K562 (cell line): ENCODE results near the gene UNKL. TPM values are rescaled to one million over a fixed set of nuclear protein-coding genes. Genes with fewer than 3 reads are reported as not detected.
A peak's percentile ranks its signal among the peaks of the same experiment; 100 is the strongest.

Experiments
- ATAC-seq: fragments of 200-7000 bp; cut with Tn5 transposase; 3 replicates; pipeline ENCODE4 v1.9.1; 2020; ENCODE audit warnings: moderate library complexity
- BruUV-seq: library from RNA; stranded (reverse); fragments of 400-500 nt; replicated peaks from 2 replicates; lab custom pipeline; 2021; lab: Mats Ljungman, UMichigan
- CTCF ChIA-PET: fragments of 300-600 bp; formaldehyde crosslinking; extraction: SDS; loops from one replicate; lab custom pipeline; 2021; ENCODE audit warnings: low intra/inter-chr PET ratio; lab: Yijun Ruan, JAX
- POLR2A ChIA-PET: fragments of 300-600, 350-650 bp; sonication (Branson Sonifier 250); formaldehyde crosslinking; extraction: SDS; loops from one replicate; lab custom pipeline; 2021; ENCODE audit warnings: antibody characterized with exemption, inconsistent platforms; lab: Yijun Ruan, JAX
- DNase-seq, 4 experiments: peaks; one replicate each; pipeline versions ENCODE4 v3.0.0 to v3.0.0-alpha.2; 2011 to 2018; ENCODE audit warnings: low spot score in 3 of 4, mixed read lengths in 3 of 4; ENCODE audit errors: extremely low read depth in 1 of 4
- FAIRE-seq: peaks from 2 replicates; lab custom pipeline; 2011; peaks lifted over from hg19 to GRCh38; lab: Jason Lieb, UNC
- H2AFZ ChIP-seq: 2 replicates; pipeline ENCODE4 v1.6.0; 2011; ENCODE audit warnings: low read depth, low read length, control low read depth, inconsistent platforms
- H3K27ac ChIP-seq: fragments of 200-600 bp; 3 replicates; pipeline ENCODE4 v1.8.0; 2011; ENCODE audit warnings: low read depth, mild to moderate bottlenecking, control low read depth, inconsistent platforms, low read length, moderate library complexity, mixed read lengths; ENCODE audit errors: extremely low read depth
- H3K27me3 ChIP-seq, 2 experiments: fragments of 300-600 bp in 1 of 2; 2 replicates in 1 of 2; 3 replicates in 1 of 2; pipeline versions ENCODE4 v1.6.0 to v1.8.0; 2011; ENCODE audit warnings: inconsistent platforms in 2 of 2, low read length in 2 of 2, mild to moderate bottlenecking in 1 of 2, mixed read lengths in 1 of 2, moderate library complexity in 1 of 2; ENCODE audit not compliant: control insufficient read depth in 2 of 2, insufficient read depth in 2 of 2
- H3K36me3 ChIP-seq: fragments of 300-600 bp; 3 replicates; pipeline ENCODE4 v1.8.0; 2011; ENCODE audit warnings: mild to moderate bottlenecking, low read length, inconsistent platforms; ENCODE audit not compliant: control insufficient read depth, insufficient read depth
- H3K4me1 ChIP-seq, 2 experiments: fragments of 200-600 bp in 1 of 2; replicated peaks in 1 of 2; 2 replicates in 1 of 2; 3 replicates in 1 of 2; pipeline versions ENCODE4 v1.5.1 to v1.8.0; 2011; ENCODE audit warnings: inconsistent platforms in 2 of 2, low read length in 2 of 2, mild to moderate bottlenecking in 1 of 2, mixed read lengths in 1 of 2, moderate library complexity in 1 of 2; ENCODE audit not compliant: control insufficient read depth in 2 of 2, insufficient read depth in 2 of 2
- H3K4me2 ChIP-seq: 2 replicates; pipeline ENCODE4 v1.6.1; 2011; ENCODE audit warnings: low read length, control low read depth, inconsistent platforms, mixed read lengths; ENCODE audit not compliant: insufficient read depth
- H3K4me3 ChIP-seq: fragments of 200-600 bp; sonication (generic), shearing (Covaris generic); 2 replicates; pipeline ENCODE4 v1.5.1; 2016; ENCODE audit warnings: control low read depth, inconsistent platforms
- H3K79me2 ChIP-seq: fragments of 200-600 bp; 3 replicates; pipeline ENCODE4 v1.8.0; 2011; ENCODE audit warnings: low read length, inconsistent platforms; ENCODE audit not compliant: control insufficient read depth, insufficient read depth
- H3K9ac ChIP-seq, 2 experiments: 2 replicates each; pipeline versions ENCODE4 v1.6.0 to v1.6.1; 2011; ENCODE audit warnings: low read depth in 2 of 2, low read length in 2 of 2, control low read depth in 1 of 2, inconsistent platforms in 1 of 2, mild to moderate bottlenecking in 1 of 2, mixed read lengths in 1 of 2; ENCODE audit not compliant: insufficient read depth in 1 of 2
- H3K9me1 ChIP-seq: one replicate; pipeline ENCODE4 v1.6.0; 2011; ENCODE audit warnings: inconsistent platforms, mild to moderate bottlenecking, low read length, moderate library complexity; ENCODE audit not compliant: control insufficient read depth, insufficient read depth
- H3K9me3 ChIP-seq: replicated peaks from 2 replicates; pipeline ENCODE4 v1.5.1; 2011; ENCODE audit warnings: low read depth, low read length, inconsistent platforms; ENCODE audit not compliant: control insufficient read depth, insufficient read depth
- H4K20me1 ChIP-seq: replicated peaks from 2 replicates; pipeline ENCODE4 v1.6.1; 2011; ENCODE audit warnings: low read length, inconsistent platforms, mixed read lengths; ENCODE audit not compliant: control insufficient read depth, insufficient read depth
- ATF1 ChIP-seq, 2 experiments: fragments of 450-650 bp in 1 of 2; IDR thresholded peaks; 2 replicates each; pipeline ENCODE4 v1.6.1; 2016; ENCODE audit warnings: missing compliant biosample characterization in 1 of 2, missing genetic modification characterization in 1 of 2
- CAMTA2 ChIP-seq: fragments of 250-450 bp; sonication (Bioruptor Pico); conservative IDR thresholded peaks from 2 replicates; pipeline ENCODE4 v1.5.1; 2022
- CCAR2 ChIP-seq: fragments of 200-400 bp; formaldehyde crosslinking; IDR thresholded peaks from 2 replicates; pipeline ENCODE4 v1.6.1; 2017; ENCODE audit warnings: mild to moderate bottlenecking, low read depth, low read length
- DPF2 ChIP-seq: fragments of 450-650 bp; IDR thresholded peaks from 2 replicates; pipeline ENCODE4 v1.6.1; 2016
- FOXM1 ChIP-seq, 2 experiments: fragments of 450-650 bp in 1 of 2; sonication (generic) in 1 of 2; formaldehyde crosslinking in 1 of 2; IDR thresholded peaks; 2 replicates each; pipeline versions ENCODE4 v1.6.1 to v1.9.0; 2017 to 2022; ENCODE audit warnings: low read depth in 2 of 2, mild to moderate bottlenecking in 2 of 2, missing genetic modification reagents in 1 of 2, moderate library complexity in 1 of 2
- FOXO4 ChIP-seq: fragments of 450-650 bp; formaldehyde crosslinking; IDR thresholded peaks from 2 replicates; pipeline ENCODE4 v1.4.0; 2020; ENCODE audit warnings: mild to moderate bottlenecking, moderate library complexity
- HOMEZ ChIP-seq: fragments of 250-450 bp; sonication (Bioruptor Pico); IDR thresholded peaks from 2 replicates; pipeline ENCODE4 v1.4.0; 2020; ENCODE audit warnings: mild to moderate bottlenecking, moderate library complexity
- PRMT5 ChIP-seq: sonication (generic); formaldehyde crosslinking; IDR thresholded peaks from 2 replicates; pipeline ENCODE4 v1.5.0; 2020; ENCODE audit warnings: missing genetic modification reagents
- RB1 ChIP-seq: fragments of 450-650 bp; IDR thresholded peaks from 2 replicates; pipeline ENCODE4 v1.6.1; 2017; ENCODE audit warnings: low read depth, mild to moderate bottlenecking
- RBM17 ChIP-seq: fragments of 200-400 bp; formaldehyde crosslinking; IDR thresholded peaks from 2 replicates; pipeline ENCODE4 v1.6.1; 2017; ENCODE audit warnings: low read depth, mild to moderate bottlenecking, low read length, borderline replicate concordance
- SUPT5H ChIP-seq: fragments of 450-650 bp; IDR thresholded peaks from 2 replicates; pipeline ENCODE4 v1.6.1; 2016
- TCFL5 ChIP-seq: fragments of 250-450 bp; sonication (Bioruptor Pico); conservative IDR thresholded peaks from 2 replicates; pipeline ENCODE4 v1.6.1; 2021; ENCODE audit warnings: mild to moderate bottlenecking, moderate library complexity, matching md5 sums
- U2AF2 ChIP-seq: fragments of 200-400 bp; formaldehyde crosslinking; optimal IDR thresholded peaks from 2 replicates; pipeline ENCODE3; 2017; ENCODE audit warnings: low read depth, mild to moderate bottlenecking, low read length
- WGBS: fragments of 100-300 bp; shearing (Covaris generic); methylation state at CpG from one replicate; pipeline ENCODE4 v1.1.6; 2016; ENCODE audit warnings: low coverage, mixed read lengths; ENCODE audit not compliant: insufficient coverage; ENCODE audit errors: missing lambda C conversion rate; 5-methylcytosine and 5-hydroxymethylcytosine counted together
- in situ Hi-C: fragments of 300-500 bp; cut with MboI; formaldehyde crosslinking; loops from 4 replicates; pipeline ENCODE4 v1.15.0; 2018; ENCODE audit warnings: inconsistent platforms, mixed read lengths
- intact Hi-C: fragments of 100-400 bp; cut with micrococcal nuclease; formaldehyde crosslinking; loops from 2 replicates; pipeline ENCODE4 v1.14.2; 2022
- polyA plus RNA-seq, 8 experiments: library from polyadenylated mRNA; depleted of rRNA in 4 of 8; stranded (reverse) in 5 of 8; unstranded in 3 of 8; fragments of >200 nt; fragmentation: Nextera tagmentation in 2 of 8; fragmentation: Illumina TruSeq in 1 of 8; extraction: Ambion mirVana in 2 of 8; extraction: Trizol in 1 of 8; gene quantifications; 2 replicates each; pipeline versions ENCODE4 v1.2.1 to v1.2.3, GENCODE V29; 2011 to 2014; ENCODE audit warnings: inconsistent platforms in 1 of 8, missing spikeins in 1 of 8
- total RNA-seq, 7 experiments: library from RNA; depleted of rRNA in 6 of 7; stranded (reverse); fragments of >200 nt in 6 of 7; fragmentation: Illumina TruSeq in 2 of 7; extraction: Trizol in 2 of 7; gene quantifications; 2 replicates each; pipeline versions ENCODE4 v1.2.1 to v1.2.3, GENCODE V29; 2011 to 2021; ENCODE audit warnings: low replicate concordance in 1 of 7

The UNKL gene
- total and polyA plus RNA-seq, 9 of the 15 experiments (the other 6 are each of a cell fraction or from before 2014, with no cell fraction given): 0.37 to 30.2 (median 5.1) TPM

GRCh38 chr16:1317479-1318267 is 96.8 kb downstream of the UNKL start (continued):
- TF ChIP-seq PRMT5 (CRISPR knock-in tag): no peak
- no peak for TF ChIP-seq CAMTA2
- TF ChIP-seq FOXM1 (IDR thresholded peaks at IDR 0.05; ENCODE audit: low read depth): no peak
- TF ChIP-seq FOXM1 (CRISPR knock-in tag; IDR thresholded peaks at IDR 0.05; ENCODE audit: low read depth): no peak
- no peak for TF ChIP-seq TCFL5 (CRISPR knock-in tag)
- peak; percentile 33; the same call in 1 of the 2 replicates for TF ChIP-seq SUPT5H
- TF ChIP-seq ATF1 (CRISPR knock-in tag; IDR thresholded peaks at IDR 0.05): no peak
- TF ChIP-seq ATF1 (tag; IDR thresholded peaks at IDR 0.05): no peak

- TF ChIP-seq RB1 (no peak), DPF2 (no peak), RBM17 (no peak), U2AF2 (no peak), FOXO4 (CRISPR knock-in tag) (no peak), HOMEZ (CRISPR knock-in tag) (no peak), CCAR2 (no peak)
- TF ChIP-seq, all 486 proteins: peak for 0
- in situ Hi-C loops: no loop called here
- Histone ChIP-seq H4K20me1 (peaks cover 39% of the 10 kb centered on the region), H3K27me3 (no peaks in the 10 kb centered on the region), H3K9me3 (no peaks in the 10 kb centered on the region), H3K4me3 (no peak overlapping the region), H2AFZ (no peak overlapping the region), H3K9ac (peak overlapping the region in 1 of 2 experiments; percentile 58; a peak in 1 of 4 replicates), H3K9me1 (peaks cover 16% of the 10 kb centered on the region), H3K4me2 (no peak overlapping the region), H3K4me1 (peaks cover 7 to 37% of the 10 kb centered on the region in 2 experiments), H3K27ac (no peak overlapping the region), H3K79me2 (peaks cover 52% of the 10 kb centered on the region), H3K36me3 (peaks cover 99% of the 10 kb centered on the region)
- POLR2A ChIA-PET: interaction anchor here (0.7 to 2.4 kb wide), 6 partner anchors 9 to 36 kb away, joined by 3 to 15 read pairs (median 6); no protein-coding TSS in a partner anchor
- no peak for DNase-seq
- no peak for ATAC-seq
- no TSS peak for BruUV-seq
- 99% methylated on average over 13 of the region's 14 CpGs for WGBS
- intact Hi-C loops: no loop called here
- FAIRE-seq: no peak
- CTCF ChIA-PET: no interaction called here
Observed at GRCh38 chr16:1316033-1316405, 98.5 kb downstream of the UNKL start.
